Stimulated activated naive B cell treated with anti-CD40 and anti-IgM and Interleukin-4, amounts not matched to agents 10 μg/mL and 1 μg/mL and 100 μg/mL, for 72 hours (primary cell): Measurements from ENCODE around the gene CRPPA.

Experiments used
- ATAC-seq, 2 donors: fragments of 150-1000 bp; cut with Tn5 transposase; replicated peaks; 2 replicates each; pipeline ENCODE4 v1.10.0; 2021; ENCODE audit warnings: moderate library complexity in 1 of 2
- DNase-seq: peaks from one replicate; pipeline ENCODE4 v3.0.0; 2021
- H3K27ac Mint-ChIP-seq: one replicate; pipeline ENCODE4 v1.8.0; 2022; ENCODE audit warnings: mild to moderate bottlenecking, mixed read lengths
- H3K27me3 Mint-ChIP-seq, 2 donors: one replicate each; pipeline ENCODE4 v1.8.0; 2022; ENCODE audit warnings: mixed read lengths in 2 of 2
- H3K36me3 Mint-ChIP-seq, 2 donors: one replicate each; pipeline ENCODE4 v1.8.0; 2022; ENCODE audit warnings: mixed read lengths in 2 of 2, mild to moderate bottlenecking in 1 of 2
- H3K4me1 Mint-ChIP-seq, 2 donors: one replicate each; pipeline ENCODE4 v1.8.0; 2022; ENCODE audit warnings: mixed read lengths in 2 of 2, mild to moderate bottlenecking in 1 of 2
- H3K4me3 Mint-ChIP-seq, 2 donors: one replicate each; pipeline ENCODE4 v1.8.0; 2022; ENCODE audit warnings: mild to moderate bottlenecking in 2 of 2, mixed read lengths in 2 of 2, moderate library complexity in 1 of 2
- H3K9me3 Mint-ChIP-seq, 2 donors: one replicate each; pipeline ENCODE4 v1.8.0; 2022; ENCODE audit warnings: mixed read lengths in 2 of 2, mild to moderate bottlenecking in 1 of 2

CRPPA gene

DNA sequence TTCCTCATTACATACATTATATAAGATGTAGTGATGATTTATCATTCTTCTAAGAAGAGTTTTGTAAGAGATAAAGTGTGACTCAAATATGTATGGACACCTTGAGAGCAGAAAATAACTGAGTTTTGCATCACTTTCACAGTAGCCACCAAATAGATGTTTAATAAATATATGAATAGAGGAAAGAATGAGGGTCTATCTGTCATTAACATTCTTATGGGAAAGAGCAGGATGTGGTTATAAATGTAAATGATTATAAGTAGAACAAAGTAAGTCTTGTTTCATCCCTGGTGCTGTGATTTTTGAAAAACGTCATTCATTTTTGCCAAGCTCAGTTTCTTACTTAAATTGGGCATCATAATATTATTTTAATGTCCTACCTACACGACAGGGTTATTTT lies 15.0 kb upstream of the CRPPA start:
- ATAC-seq (no peak), DNase-seq (no peak)
- Mint-ChIP-seq H3K9me3 (no peaks in the 10 kb centered on the region), H3K4me1 (no peaks in the 10 kb centered on the region), H3K27me3 (no peaks in the 10 kb centered on the region), H3K27ac (no peak overlapping the region), H3K36me3 (no peaks in the 10 kb centered on the region), H3K4me3 (no peak overlapping the region)

DNA sequence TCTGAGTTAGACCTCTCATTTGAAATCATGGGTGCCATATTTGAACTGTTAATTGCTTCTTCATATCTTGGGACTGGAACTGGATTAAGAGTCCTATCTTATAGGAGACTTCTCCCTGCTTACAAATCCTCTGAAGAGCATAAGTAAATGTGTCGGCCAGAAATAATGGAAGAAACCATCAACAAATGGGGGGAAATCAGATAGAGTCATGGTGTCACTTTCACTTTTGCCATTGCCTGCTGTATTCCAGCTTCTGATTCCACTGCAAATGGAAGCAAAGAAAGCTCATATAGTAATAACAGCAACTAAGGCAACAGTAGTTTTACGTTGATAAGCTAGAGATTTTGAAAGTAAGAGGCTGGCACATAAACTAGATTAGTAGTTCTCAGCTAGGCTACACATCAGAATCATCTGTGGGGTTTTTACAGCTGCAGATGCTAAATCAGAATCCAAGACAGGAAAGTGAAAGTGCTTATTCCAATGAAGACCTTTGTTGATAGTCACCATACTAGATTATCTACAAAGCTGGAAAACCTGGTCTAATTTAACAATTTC lies 12.3 kb upstream of the CRPPA start:
- no peaks in the 10 kb centered on the region for H3K9me3 Mint-ChIP-seq
- DNase-seq (no peak), ATAC-seq (no peak)
- H3K4me1 Mint-ChIP-seq, result no peaks in the 10 kb centered on the region
- H3K36me3 Mint-ChIP-seq, result no peaks in the 10 kb centered on the region
- no peak overlapping the region for H3K27ac Mint-ChIP-seq
- H3K27me3 Mint-ChIP-seq, result no peaks in the 10 kb centered on the region
- no peak overlapping the region for H3K4me3 Mint-ChIP-seq

DNA sequence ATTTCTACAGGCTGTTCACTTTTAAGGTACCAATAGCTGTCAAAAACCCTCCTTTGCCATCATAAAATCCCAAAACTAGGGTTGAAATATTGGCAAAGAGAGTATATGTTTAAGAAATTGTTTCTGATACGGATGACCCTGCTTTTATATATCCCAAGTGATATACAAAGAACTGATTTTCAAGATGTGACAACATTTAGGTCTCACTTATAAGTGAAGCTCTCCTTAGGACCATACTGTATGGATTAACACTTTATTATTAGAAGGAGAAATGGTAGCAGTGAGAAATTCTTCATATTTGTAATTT lies 11.0 kb upstream of the CRPPA start:
- no peak for ATAC-seq
- Mint-ChIP-seq H3K4me3 (no peak overlapping the region), H3K36me3 (no peaks in the 10 kb centered on the region), H3K27me3 (no peaks in the 10 kb centered on the region), H3K4me1 (no peaks in the 10 kb centered on the region), H3K27ac (no peak overlapping the region), H3K9me3 (no peaks in the 10 kb centered on the region)
- no peak for DNase-seq

DNA sequence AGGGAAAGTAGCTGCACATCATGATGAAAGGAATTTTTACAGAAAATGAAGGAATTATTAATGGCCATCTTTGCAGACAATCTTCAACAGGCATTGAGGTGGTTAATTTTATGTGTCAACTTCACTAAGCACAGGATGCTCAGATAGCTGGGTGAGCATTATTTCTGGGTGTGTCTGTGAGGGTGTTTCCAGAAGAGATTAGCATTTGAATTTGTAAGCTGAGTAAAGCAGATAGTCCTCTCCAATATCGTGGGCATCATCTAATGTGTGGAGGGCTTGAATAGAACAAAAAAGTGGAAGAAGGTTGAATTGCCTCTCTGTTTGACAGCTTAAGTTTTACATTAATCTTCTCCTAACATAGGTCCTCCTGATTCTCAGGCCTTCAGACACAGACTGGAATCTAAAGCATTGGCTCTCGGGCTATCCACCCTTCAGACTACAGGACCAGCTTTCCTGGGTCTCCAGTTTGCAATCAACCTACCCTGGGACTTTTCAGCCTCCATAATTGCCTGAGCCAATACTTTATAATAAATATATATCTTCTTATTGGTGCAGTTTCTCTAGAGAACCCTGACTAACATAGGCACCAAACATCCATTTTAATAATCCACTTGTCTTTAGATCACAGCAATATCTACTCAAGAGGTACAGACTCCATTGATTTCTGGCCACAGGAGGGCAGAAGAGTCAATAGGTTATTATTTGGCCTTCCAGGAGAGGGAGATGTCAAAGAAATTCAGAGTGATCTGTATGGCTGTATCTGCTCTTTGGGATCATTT lies 10.5 kb upstream of the CRPPA start:
- DNase-seq, result no peak
- Mint-ChIP-seq H3K4me1 (no peaks in the 10 kb centered on the region), H3K9me3 (no peaks in the 10 kb centered on the region), H3K27ac (no peak overlapping the region), H3K36me3 (no peaks in the 10 kb centered on the region), H3K27me3 (no peaks in the 10 kb centered on the region), H3K4me3 (no peak overlapping the region)
- ATAC-seq, result peak; percentile 77 to 83

DNA sequence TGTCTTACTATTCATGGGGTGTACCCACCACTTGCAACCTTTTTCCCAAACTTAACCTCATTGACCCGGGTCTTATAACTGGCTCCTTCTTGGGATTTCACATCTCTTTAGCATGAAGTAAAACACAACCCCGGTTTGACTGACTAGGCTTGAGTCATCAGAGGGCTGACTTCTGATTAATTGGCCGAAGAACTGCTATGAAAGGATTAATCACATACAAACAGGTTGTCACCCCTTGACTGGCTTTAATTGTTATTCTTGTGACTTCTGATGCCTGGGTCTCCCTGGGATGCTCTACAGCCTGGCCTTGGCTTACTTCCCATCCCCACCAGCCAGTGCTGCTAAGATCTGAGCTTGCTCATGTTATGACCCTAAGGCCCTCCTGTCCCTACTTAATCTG lies 8.8 kb upstream of the CRPPA start:
- no peaks in the 10 kb centered on the region for H3K36me3 Mint-ChIP-seq

DNA sequence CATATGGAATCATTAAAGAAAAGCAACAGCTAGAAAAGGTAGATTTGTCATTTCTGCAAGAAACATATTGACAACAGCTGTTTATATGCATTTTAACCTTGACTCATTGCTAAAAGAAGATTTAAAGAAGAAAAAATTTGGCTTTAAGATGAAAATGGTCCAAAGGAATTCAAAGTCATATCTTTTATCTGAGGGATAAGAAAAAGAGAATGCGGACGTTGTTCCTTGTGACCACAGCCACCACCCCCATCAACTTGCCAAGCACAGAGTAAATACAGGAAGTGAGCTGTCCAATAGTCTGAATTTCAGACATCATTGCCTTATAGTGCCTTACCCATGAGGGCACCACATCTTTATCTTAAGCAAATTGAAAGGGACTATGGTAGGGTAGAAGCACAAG lies 7.3 kb upstream of the CRPPA start:
- ATAC-seq, result no peak

More for the DNA sequence above, 8.8 kb upstream of the CRPPA start:
- no peak overlapping the region for H3K4me3 Mint-ChIP-seq
- H3K4me1 Mint-ChIP-seq, result no peaks in the 10 kb centered on the region
- peaks cover 0 to 7% of the 10 kb centered on the region in 2 donors for H3K27me3 Mint-ChIP-seq
- ATAC-seq (no peak), DNase-seq (no peak)
- H3K9me3 Mint-ChIP-seq, result no peaks in the 10 kb centered on the region
- no peak overlapping the region for H3K27ac Mint-ChIP-seq

DNA sequence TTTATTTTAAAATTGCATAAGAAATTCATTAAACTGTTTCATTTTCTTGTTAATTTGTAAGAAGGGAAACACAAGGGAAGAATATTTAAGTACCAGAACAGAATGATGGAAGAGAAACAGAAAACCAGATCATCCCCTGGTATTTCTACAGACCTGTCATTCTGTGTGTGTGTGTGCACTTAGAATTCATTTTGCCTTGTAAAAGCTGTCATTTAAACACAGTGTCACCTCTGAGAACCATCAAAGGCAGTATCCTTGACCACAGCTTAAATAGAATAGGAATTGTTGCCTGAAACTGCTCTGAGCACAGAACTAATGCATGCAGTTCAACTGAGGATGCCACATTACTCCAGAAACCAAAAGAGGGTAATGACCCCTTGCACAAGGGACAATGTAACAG lies 6.8 kb upstream of the CRPPA start:
- no peak for DNase-seq
- Mint-ChIP-seq H3K27ac (no peak overlapping the region), H3K9me3 (no peaks in the 10 kb centered on the region), H3K4me1 (no peaks in the 10 kb centered on the region), H3K36me3 (no peaks in the 10 kb centered on the region), H3K4me3 (no peak overlapping the region), H3K27me3 (peaks cover 0 to 7% of the 10 kb centered on the region in 2 donors)
- no peak for ATAC-seq

More for the DNA sequence above, 7.3 kb upstream of the CRPPA start:
- Mint-ChIP-seq H3K27ac (no peak overlapping the region), H3K9me3 (no peaks in the 10 kb centered on the region), H3K4me3 (no peak overlapping the region), H3K27me3 (peaks cover 0 to 7% of the 10 kb centered on the region in 2 donors), H3K36me3 (no peaks in the 10 kb centered on the region), H3K4me1 (no peaks in the 10 kb centered on the region)
- DNase-seq, result no peak

DNA sequence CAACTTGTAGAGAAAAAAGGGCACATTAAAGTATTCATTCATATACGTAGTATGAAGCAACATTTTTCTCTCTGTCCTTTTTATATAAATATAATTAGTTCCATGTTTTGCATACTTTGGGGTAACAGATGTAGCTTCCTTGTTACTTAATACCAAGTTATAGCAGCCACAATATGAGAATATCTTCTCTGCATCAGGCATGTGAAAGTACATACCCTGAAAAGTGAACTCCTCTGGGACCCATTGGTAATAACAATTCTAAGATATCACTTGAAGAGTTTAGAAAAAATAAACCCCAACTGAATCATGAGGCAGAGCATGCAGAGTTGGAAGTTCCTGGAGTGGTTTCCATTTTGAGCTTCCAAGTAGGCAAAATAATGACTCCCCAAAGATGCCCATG lies 2.4 kb upstream of the CRPPA start:
- ATAC-seq (no peak), DNase-seq (no peak)
- Mint-ChIP-seq H3K27me3 (peaks cover 0 to 7% of the 10 kb centered on the region in 2 donors), H3K27ac (no peak overlapping the region), H3K4me3 (no peak overlapping the region), H3K9me3 (no peaks in the 10 kb centered on the region), H3K36me3 (no peaks in the 10 kb centered on the region), H3K4me1 (peaks cover 6 to 19% of the 10 kb centered on the region in 2 donors)

DNA sequence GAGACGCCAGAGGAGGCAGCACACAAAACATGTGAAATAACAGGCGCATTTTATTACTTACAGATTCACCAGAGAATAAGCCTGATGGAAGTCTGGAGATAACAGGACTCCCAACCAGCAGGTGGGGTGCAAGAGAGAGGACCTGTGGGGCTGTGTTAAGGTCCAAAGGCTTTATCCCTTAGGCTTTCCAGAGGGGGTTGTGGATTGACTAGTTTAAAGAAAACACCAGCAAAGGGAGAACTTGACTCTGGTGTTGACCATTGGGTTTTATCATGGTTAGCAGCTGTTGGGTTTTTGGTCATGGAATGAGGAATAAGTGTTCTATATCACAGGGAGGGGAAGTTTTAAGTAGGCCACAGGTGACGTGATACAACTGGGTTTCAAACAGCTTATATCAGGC lies 1.6 kb upstream of the CRPPA start:
- Mint-ChIP-seq H3K27me3 (peaks cover 0 to 7% of the 10 kb centered on the region in 2 donors), H3K36me3 (no peaks in the 10 kb centered on the region), H3K4me1 (peaks cover 6 to 19% of the 10 kb centered on the region in 2 donors), H3K27ac (no peak overlapping the region), H3K4me3 (no peak overlapping the region), H3K9me3 (no peaks in the 10 kb centered on the region)
- ATAC-seq (no peak), DNase-seq (no peak)

DNA sequence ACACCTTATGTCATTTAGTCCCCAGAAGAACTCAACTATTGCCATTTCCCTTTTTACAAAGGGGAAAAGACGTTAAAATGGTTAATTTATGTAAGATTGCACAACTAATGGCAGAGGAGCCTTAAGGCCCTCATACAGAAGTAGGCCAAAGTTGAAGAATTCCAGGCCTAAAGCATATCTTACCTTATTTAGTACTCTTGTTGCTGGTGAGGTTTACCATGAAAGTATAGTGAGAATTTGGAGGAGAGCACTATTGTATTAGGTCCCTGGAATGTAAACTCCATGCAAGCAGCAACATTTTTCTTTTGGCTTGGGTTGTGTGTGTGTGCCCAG lies 731 bp upstream of the CRPPA start:
- DNase-seq (no peak), ATAC-seq (no peak)
- Mint-ChIP-seq H3K4me1 (peaks cover 6 to 20% of the 10 kb centered on the region in 2 donors), H3K9me3 (no peaks in the 10 kb centered on the region), H3K27ac (no peak overlapping the region), H3K4me3 (peak overlapping the region in 1 of 2 donors; percentile 81), H3K27me3 (peaks cover 0 to 7% of the 10 kb centered on the region in 2 donors), H3K36me3 (no peaks in the 10 kb centered on the region)

DNA sequence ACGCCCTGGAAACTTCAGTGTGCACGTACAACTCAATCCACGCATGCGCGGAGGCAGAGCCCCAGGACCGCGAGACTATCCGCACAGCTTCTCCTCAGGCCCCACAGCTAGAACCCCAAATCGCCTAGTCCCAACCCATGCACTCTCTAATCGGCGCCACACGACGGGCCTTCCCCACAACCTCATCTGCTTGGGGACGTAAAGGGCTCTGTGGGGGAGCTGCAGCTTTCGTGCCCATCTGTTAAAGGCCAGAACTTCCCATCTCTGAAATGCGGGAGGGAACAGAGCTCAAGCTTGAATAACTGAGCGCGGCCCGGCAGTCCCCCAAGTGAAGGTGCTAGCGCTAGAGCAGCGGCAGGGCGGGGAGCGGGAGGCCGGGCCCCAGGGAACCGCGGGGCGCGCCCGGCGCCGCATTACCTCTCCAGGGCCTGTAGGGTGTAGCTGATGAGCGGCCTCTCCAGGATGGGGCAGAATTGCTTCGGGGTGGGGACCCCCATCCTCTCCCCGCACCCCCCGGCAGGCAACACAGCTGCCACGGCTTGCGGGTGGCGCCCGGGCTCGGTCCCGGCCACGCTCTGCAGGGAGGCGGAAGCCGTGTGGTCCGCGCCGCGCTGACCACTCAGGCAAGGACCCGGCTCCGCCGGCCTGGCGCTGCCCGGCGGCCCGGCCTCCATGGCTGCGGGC lies 547 bp downstream of the CRPPA start:
- ATAC-seq, result peak; percentile 91
- no peaks in the 10 kb centered on the region for H3K9me3 Mint-ChIP-seq
- H3K36me3 Mint-ChIP-seq, result no peaks in the 10 kb centered on the region
- peak overlapping the region; percentile 81 to 84 for H3K4me3 Mint-ChIP-seq
- H3K4me1 Mint-ChIP-seq, result peaks cover 9 to 24% of the 10 kb centered on the region in 2 donors
- DNase-seq, result peak; percentile 86
- peaks cover 0 to 3% of the 10 kb centered on the region in 2 donors for H3K27me3 Mint-ChIP-seq
- peak overlapping the region; percentile 97 for H3K27ac Mint-ChIP-seq

DNA sequence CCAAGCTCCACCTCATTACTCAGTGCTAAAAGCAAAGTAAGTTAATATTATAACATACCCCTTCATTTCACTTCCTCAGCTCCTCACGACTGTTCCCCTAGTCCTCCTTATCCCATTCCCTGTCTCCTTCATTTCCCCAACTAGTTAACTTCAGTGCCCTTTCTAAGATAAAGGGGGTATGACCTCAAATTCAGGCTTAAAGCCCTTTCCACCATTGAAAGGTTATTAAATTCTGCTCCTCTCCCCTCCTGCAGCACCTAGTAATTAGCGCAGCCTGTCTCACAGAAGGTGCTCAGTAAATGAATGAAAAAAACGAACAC lies 1.0 kb downstream of the CRPPA start:
- peak overlapping the region; percentile 97 for H3K27ac Mint-ChIP-seq
- ATAC-seq, result no peak
- no peaks in the 10 kb centered on the region for H3K27me3 Mint-ChIP-seq

DNA sequence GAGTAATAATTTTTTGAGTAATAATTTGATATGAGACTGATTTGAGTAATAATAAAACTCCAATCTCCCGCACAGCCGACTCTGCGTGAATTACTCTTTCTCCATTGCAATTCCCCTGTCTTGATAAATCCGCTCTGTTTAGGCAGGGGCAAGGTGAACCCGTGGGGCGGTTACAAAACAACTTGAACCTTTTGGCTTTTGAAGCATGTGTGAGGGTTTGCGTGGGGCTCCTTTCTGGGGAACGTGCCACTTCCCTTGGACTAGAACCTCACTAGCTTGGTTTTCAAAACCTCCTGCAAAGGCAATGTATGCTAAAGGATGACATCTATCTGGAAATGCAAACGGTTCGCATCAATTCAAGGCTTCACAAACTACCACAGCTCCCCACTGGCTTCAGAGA lies 1.5 kb downstream of the CRPPA start:
- no peaks in the 10 kb centered on the region for H3K27me3 Mint-ChIP-seq
- H3K9me3 Mint-ChIP-seq, result no peaks in the 10 kb centered on the region
- H3K36me3 Mint-ChIP-seq, result no peaks in the 10 kb centered on the region
- H3K27ac Mint-ChIP-seq, result no peak overlapping the region
- H3K4me3 Mint-ChIP-seq, result peak overlapping the region; percentile 81 to 84
- DNase-seq (no peak), ATAC-seq (no peak)
- peaks cover 9 to 24% of the 10 kb centered on the region in 2 donors for H3K4me1 Mint-ChIP-seq

More for the DNA sequence above, 1.0 kb downstream of the CRPPA start:
- Mint-ChIP-seq H3K36me3 (no peaks in the 10 kb centered on the region), H3K4me1 (peaks cover 9 to 24% of the 10 kb centered on the region in 2 donors), H3K4me3 (peak overlapping the region; percentile 81 to 84), H3K9me3 (no peaks in the 10 kb centered on the region)
- no peak for DNase-seq

DNA sequence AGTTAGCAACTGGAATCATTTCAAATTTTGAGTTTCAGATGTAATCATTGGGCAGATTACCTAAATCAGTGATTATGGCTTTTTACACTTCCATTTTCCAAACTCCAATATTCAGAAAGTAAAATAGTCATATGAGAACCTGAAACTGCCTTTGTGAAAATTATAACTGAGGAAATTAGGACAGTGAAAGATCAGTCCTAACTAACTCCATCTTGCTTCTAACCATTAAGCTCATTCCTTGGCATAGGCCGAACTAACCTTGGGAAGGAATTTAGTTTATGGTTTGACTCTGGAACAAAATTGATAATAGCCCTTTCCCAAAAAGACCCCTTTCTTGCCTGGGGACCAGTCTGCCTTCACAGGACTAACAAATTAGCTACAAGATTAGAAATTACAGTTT lies 2.2 kb downstream of the CRPPA start:
- no peaks in the 10 kb centered on the region for H3K36me3 Mint-ChIP-seq
- H3K4me3 Mint-ChIP-seq, result no peak overlapping the region
- H3K27ac Mint-ChIP-seq, result no peak overlapping the region
- ATAC-seq (no peak), DNase-seq (no peak)
- no peaks in the 10 kb centered on the region for H3K9me3 Mint-ChIP-seq
- no peaks in the 10 kb centered on the region for H3K27me3 Mint-ChIP-seq
- H3K4me1 Mint-ChIP-seq, result peaks cover 9 to 24% of the 10 kb centered on the region in 2 donors

DNA sequence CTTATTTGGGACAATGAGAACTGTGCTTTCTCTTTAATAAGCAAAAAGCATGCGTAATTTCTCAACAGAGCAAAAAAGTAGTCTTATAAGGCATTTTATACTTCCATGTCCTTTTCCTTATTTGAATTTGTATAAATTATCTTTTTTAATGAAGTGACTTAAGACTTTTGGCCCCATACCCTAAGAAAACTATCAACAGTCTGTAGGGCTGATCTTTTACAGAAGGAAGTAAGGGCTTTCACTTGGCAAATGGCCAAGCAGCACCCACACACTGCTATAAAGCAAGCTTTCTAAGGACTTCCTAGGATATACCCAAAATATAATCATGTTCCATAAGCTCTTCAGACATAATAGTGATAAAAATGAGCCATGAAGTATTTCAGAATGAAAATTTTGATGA lies 3.4 kb downstream of the CRPPA start:
- no peaks in the 10 kb centered on the region for H3K27me3 Mint-ChIP-seq
- H3K9me3 Mint-ChIP-seq, result no peaks in the 10 kb centered on the region
- H3K36me3 Mint-ChIP-seq, result no peaks in the 10 kb centered on the region
- no peak for DNase-seq
- H3K27ac Mint-ChIP-seq, result no peak overlapping the region
- peaks cover 9 to 24% of the 10 kb centered on the region in 2 donors for H3K4me1 Mint-ChIP-seq
- no peak for ATAC-seq
- H3K4me3 Mint-ChIP-seq, result no peak overlapping the region
